Cardiac septum (tissue), 1 donor: ENCODE results near the gene NUP214. TPM values are rescaled to one million over a fixed set of nuclear protein-coding genes. Genes with fewer than 3 reads are reported as not detected.
"Not testable (repeated sequence)": the region's sequence is repeated elsewhere in the genome, so short reads cannot be mapped to it uniquely, and the experiment has no call there.

Experiments used
- DNase-seq: peaks from one replicate; pipeline ENCODE4 v3.0.0-alpha.2; 2020; ENCODE audit warnings: low spot score
- intact Hi-C: fragments of 100-400 bp; cut with DNase I; formaldehyde crosslinking; loops from one replicate; pipeline ENCODE4 v1.14.0; 2022
- total RNA-seq: library from RNA; stranded (reverse); fragmentation: NEBNext Ultra II Directional; extraction: Animal tissue kit (Norgen Biotek cat#: 25700); gene quantifications from one replicate; pipeline ENCODE4 v1.2.1, GENCODE V29; 2021
- donor health status: DM: no; HTN: no; CAD: no.

NUP214 gene
- total RNA-seq, 1 donor from 2014 or later = 22.9 TPM

- intact Hi-C loops = no loop called here
- DNase-seq = no peak
These were observed 23.7 kb downstream of the NUP214 start for GRCh38 chr9:131148966-131149687.

GRCh38 chr9:131149688-131150053 is 24.3 kb downstream of the NUP214 start:
- intact Hi-C loops = no loop called here
- no peak for DNase-seq

- no peak for DNase-seq
- intact Hi-C loops = no loop called here
These were observed 28.2 kb downstream of the NUP214 start for GRCh38 chr9:131153595-131153994.

GRCh38 chr9:131158673-131159072 is 33.3 kb downstream of the NUP214 start:
- intact Hi-C loops, DNase-seq: not testable (repeated sequence)

GRCh38 chr9:131160416-131161112 is 35.2 kb downstream of the NUP214 start:
- intact Hi-C loops = no loop called here

GRCh38 chr9:131161585-131161984 is 36.2 kb downstream of the NUP214 start:
- no peak for DNase-seq
- intact Hi-C loops = no loop called here

More at GRCh38 chr9:131160416-131161112, 35.2 kb downstream of the NUP214 start:
- DNase-seq = no peak

GRCh38 chr9:131162886-131163285 is 37.5 kb downstream of the NUP214 start:
- intact Hi-C loops = no loop called here
- no peak for DNase-seq

- no peak for DNase-seq
- intact Hi-C loops = no loop called here
These were observed 40.1 kb downstream of the NUP214 start for GRCh38 chr9:131165523-131165922.

GRCh38 chr9:131167146-131167692 is 41.8 kb downstream of the NUP214 start:
- intact Hi-C loops = no loop called here
- no peak for DNase-seq

- DNase-seq = no peak
- intact Hi-C loops = no loop called here
These were observed 42.5 kb downstream of the NUP214 start for GRCh38 chr9:131167936-131168335.

GRCh38 chr9:131169563-131170240 is 44.3 kb downstream of the NUP214 start:
- intact Hi-C loops = no loop called here
- DNase-seq = no peak

- DNase-seq = no peak
- intact Hi-C loops = no loop called here
These were observed 48.6 kb downstream of the NUP214 start for GRCh38 chr9:131173995-131174394.

- intact Hi-C loops = loop anchor here (5.0 kb wide), 2 partner anchors 58 to 103 kb away; partner anchors contain the start of gene FAM78A
- DNase-seq = no peak
These were observed 49.4 kb downstream of the NUP214 start for GRCh38 chr9:131174681-131175239.

- intact Hi-C loops = loop anchor here (1.0 to 5.0 kb wide), 3 partner anchors 54 to 158 kb away; partner anchors contain the start of gene FAM78A
These were observed 52.5 kb downstream of the NUP214 start for GRCh38 chr9:131177898-131178297.

GRCh38 chr9:131178382-131178781 is 53.0 kb downstream of the NUP214 start:
- intact Hi-C loops = loop anchor here (1.0 to 5.0 kb wide), 3 partner anchors 54 to 158 kb away; partner anchors contain the start of gene FAM78A
- DNase-seq = peak; percentile 87

More at GRCh38 chr9:131177898-131178297, 52.5 kb downstream of the NUP214 start:
- no peak for DNase-seq

GRCh38 chr9:131178926-131179325 is 53.5 kb downstream of the NUP214 start:
- intact Hi-C loops = loop anchor here (1.0 to 5.0 kb wide), 3 partner anchors 53 to 157 kb away; partner anchors contain the start of gene FAM78A
- no peak for DNase-seq

GRCh38 chr9:131179561-131180219 is 54.3 kb downstream of the NUP214 start:
- intact Hi-C loops = loop anchor here (5.0 to 10.0 kb wide), 3 partner anchors 53 to 285 kb away; partner anchors contain the start of gene FAM78A
- DNase-seq = no peak

GRCh38 chr9:131180454-131180853 is 55.1 kb downstream of the NUP214 start:
- intact Hi-C loops = loop anchor here (10.0 kb wide), 1 partner anchor 284 kb away; no protein-coding TSS in a partner anchor
- no peak for DNase-seq
